COLO829 (cell line): ENCODE results near the gene FFAR3.
"Not testable (repeated sequence)": the region's sequence is repeated elsewhere in the genome, so short reads cannot be mapped to it uniquely, and the experiment has no call there.

Source experiments
- DNase-seq: peaks from one replicate; pipeline ENCODE4 v3.0.0; 2012; ENCODE audit warnings: low spot score

The FFAR3 gene

GRCh38 chr19:35401416-35401815 is 43.2 kb downstream of the FFAR3 start:
- not testable (repeated sequence) for DNase-seq

- DNase-seq, result no peak
Observed at GRCh38 chr19:35403116-35403760, 45.0 kb downstream of the FFAR3 start.

DNA sequence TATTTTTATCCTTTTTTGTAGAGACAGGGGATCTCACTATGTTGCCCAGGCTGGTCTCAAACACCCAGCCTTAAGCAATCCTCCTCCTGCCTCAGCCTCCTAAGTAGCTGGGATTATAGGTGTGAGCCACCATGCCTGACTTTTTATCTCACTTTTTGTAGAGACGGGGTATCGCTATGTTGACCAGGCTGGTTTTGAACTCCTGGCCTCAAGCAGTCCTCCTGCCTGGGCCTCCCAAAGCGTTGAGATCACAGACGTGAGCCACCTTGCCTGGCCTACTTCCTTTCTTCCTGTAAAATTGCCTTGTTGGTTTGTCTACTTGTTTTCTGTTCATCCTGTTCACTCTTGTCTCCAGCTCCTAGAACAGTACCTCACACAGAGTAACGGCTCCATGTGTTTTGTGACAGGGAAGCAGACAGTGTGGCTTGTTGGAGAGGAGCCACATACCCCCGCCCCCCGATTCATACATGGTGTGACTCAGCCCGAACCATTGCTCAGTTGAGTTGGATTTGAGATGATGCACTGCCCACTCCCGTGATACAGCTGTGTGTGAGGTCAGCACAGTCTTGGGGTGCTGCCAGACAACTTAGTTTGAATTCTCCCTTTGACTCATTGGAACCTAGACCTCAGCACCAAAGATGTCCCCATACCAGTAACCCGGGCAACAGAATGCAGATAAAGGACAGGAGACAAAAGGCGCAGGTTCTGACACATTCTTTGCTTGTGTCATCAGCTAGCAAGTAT is 46.8 kb downstream of the FFAR3 start:
- peak; percentile 36 for DNase-seq

DNA sequence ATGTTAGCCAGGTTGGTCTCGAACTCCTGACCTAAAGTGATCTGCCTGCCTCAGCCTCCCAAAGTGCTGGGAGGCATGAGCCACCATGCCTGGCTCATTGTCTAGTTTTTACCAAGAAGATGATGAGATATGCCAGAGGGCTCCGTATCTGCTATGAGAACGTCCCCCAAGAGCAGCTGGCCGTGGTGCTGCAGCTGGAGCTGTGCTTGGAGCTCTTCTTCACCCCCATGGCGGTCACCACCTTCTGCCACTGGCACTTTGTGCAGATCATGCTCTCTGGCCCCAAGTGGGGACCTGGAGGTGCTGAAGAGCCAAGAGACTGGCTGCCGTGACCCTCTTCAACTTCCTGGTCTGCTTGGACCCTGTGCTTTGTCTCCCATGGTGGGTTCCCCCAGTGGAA is 49.4 kb downstream of the FFAR3 start:
- no peak for DNase-seq

GRCh38 chr19:35408284-35409171 is 50.3 kb downstream of the FFAR3 start:
- no peak for DNase-seq

GRCh38 chr19:35409191-35409590 is 50.9 kb downstream of the FFAR3 start:
- no peak for DNase-seq
